Stimulated activated CD8-positive, alpha-beta memory T cell treated with anti-CD3 and anti-CD28 coated beads, Interleukin-4, amount 100 ng/mL, for 48 hours (primary cell): ENCODE results near the gene HIP1.
"Not testable (repeated sequence)": the region's sequence is repeated elsewhere in the genome, so short reads cannot be mapped to it uniquely, and the experiment has no call there.

Experiments used
- DNase-seq: peaks from one replicate; pipeline ENCODE4 v3.0.0-alpha.2; 2020

HIP1 gene

DNA sequence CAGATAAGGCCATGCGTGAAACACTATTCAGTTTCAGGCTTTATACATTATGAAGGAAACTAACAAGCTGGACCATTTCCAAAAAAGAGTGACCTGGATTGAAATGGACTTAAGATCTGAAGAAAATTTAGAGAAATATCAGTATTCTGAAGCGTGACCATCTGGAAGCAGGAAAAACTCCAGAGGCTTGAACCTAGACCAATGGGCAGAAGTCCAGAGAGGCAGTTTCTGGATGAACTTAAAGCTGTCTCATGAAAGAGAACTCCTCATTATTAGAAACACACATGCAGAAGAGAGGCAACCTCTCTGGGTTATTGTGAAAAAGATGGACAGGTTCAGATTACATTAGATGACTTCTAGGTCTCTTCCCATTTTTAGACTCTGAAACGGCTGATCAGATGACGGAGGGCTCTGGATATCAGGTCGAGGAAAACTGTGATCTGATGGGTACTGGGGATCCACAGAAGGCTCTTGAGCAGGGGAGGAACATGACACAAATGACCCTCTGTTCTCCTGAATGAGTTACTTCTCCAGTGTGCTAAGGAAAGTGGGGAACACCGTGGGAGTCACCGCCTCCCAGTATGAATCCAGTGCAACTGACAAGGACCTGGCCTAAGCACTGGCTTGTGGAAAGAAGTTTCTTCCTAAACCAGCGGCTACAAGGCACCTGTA lies 130.2 kb downstream of the HIP1 start:
- no peak for DNase-seq

GRCh38 chr7:75604408-75604807 lies 134.3 kb downstream of the HIP1 start:
- no peak for DNase-seq

GRCh38 chr7:75602831-75603230 lies 135.9 kb downstream of the HIP1 start:
- not testable (repeated sequence) for DNase-seq

DNA sequence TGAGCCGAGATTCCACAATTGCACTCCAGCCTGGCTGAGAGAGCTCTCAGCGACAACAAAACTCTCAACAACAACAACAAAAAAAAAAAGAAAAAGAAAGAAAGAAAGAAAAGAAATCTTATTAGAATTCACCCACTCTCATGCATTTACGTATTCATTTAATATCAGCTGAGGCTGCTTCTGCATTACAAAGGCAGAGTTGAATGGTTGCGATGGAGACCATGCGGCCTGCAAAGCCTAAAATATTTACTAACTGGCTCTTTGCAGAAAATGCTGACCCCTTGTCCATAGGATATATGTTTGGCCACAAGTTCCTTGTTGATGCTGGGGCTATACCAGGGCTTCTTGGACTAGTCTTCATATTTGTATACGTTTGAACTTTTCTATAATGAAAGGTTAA lies 137.2 kb downstream of the HIP1 start:
- DNase-seq, result no peak

DNA sequence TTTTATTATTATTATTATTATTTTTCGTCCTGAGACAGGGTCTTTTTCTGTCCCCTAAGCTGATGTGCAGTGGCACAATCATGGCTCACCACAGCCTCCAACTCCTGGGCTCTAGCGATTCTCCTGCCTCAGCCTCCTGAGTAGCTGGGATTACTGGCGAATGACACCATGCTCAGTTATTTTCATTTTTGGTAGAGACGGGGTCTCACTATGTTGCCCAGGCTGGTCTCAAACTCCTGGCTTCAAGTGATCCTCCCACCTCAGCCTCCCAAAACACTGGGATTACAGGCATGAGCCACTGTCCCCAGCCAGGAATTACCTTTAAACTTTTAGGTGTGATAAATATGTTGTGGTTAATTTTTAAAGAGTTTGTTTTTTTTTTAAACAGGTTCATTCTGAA lies 138.0 kb downstream of the HIP1 start:
- not testable (repeated sequence) for DNase-seq

DNA sequence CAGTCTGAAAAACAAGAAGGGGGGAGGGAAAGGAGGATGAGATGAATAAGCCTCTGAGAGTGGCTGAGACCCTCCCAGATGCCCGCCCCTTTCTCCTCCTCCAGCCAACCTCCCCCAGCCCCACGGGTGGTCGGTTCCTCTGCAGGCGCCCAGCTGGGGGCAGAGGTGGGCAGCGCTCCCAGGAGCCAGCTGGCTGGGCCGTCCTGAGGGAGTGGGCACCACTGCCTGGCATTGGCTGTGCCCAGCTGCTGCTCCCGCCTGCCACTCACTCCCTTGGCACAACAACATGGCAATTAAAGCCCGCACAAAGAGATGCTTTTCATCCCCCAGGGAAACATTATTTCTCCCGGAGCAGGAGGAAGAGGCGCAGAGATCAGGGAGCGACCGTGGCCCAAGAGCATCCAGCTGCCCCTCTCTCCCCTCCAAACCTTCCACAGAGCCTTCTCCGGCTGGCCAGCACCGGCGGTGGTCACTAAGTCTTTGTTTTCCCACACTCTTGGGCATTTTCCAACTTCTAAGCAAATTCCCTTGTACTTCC lies 139.4 kb downstream of the HIP1 start:
- no peak for DNase-seq

DNA sequence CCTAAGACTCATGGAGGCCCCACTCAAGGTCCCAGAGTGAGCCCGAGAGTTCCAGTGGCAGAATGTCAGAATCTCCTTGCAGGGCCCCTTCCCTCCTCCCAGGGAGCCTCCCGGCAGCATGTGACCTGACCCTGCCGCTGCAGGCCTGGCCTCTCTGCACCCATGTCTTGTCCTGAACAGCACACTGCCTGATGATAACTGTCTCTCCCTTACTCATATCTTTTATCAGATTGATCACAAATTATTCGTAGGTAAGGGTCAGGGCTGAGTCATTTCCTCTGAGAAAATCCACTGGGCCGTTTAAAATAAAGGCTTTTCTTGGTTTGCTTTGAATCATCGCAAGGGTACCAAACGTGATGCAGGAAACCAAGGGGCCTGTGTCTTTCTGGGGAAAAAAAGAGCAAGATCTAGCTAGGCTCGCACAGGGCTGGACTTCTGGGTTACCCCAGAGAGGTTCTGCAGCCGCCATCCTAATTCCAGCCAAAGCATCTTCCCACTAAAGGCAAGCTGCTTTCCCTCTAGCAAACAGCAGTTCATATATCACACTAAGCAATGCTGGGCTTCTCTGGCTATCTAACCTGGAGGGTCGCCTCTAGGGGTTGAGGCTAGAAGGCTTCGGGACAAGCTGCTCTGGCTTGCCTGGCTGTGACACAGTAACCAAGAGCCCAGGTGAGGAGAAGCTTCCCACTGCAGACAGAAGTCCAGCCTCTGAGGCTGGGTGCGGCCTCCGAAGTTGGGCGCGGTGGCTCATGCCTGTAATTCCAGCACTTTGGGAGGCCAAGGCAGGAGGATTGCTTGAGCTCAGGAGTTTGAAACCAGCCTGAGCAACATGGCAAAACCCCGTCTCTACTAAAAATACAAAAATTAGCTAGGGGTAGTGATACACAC lies 141.8 kb downstream of the HIP1 start:
- DNase-seq, result peak; percentile 48

DNA sequence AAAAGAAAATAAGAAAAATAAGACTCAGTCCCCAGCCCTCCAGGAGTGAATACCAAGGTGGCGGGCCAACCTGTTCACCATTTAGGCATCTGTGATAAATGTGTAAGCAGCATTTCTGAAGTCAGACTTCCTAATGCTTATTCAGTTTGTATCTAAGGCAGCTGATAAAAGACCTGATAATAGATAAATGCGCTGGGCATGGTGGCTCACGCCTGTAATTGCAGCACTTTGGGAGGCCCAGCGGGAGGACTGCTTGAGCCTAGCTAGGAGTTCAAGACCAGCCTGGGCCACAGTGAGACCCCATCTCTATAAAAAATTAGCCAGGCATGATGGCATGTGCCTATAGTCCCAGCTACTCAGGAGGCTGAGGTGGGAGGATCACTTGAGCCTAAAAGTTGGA lies 143.0 kb downstream of the HIP1 start:
- DNase-seq, result no peak

DNA sequence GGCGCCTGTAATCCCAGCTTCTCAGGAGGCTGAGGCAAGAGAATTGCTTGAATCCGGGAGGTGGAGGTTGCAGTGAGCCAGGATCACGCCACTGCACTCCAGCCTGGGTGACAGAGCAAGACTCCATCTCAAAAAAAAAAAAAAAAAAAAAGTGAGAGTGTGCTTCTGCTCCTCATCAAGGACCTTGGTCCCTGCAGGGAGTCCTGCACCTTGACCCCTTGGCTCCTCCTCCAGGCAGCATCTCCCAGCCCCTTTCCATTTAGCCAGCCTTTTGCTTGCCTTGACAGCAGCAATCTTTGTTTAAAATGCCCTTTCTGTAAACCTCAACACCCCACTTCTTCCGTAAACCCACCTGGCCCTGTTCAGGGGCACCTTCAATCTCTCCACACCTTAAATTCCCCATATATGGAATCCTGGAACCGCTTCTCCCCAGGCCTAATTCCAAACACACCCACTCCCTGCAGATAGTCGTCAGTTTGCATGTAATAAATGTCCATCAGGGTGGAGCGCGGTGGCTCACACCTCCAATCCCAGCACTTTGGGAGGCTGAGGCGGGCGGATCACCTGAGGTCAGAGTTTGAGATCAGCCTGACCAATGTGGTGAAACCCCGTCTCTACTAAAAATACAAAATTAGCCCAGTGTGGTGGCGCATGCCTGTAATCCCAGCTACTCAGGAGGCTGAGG lies 145.1 kb downstream of the HIP1 start:
- DNase-seq, result not testable (repeated sequence)

GRCh38 chr7:75591467-75592255 lies 147.1 kb downstream of the HIP1 start:
- DNase-seq, result no peak

DNA sequence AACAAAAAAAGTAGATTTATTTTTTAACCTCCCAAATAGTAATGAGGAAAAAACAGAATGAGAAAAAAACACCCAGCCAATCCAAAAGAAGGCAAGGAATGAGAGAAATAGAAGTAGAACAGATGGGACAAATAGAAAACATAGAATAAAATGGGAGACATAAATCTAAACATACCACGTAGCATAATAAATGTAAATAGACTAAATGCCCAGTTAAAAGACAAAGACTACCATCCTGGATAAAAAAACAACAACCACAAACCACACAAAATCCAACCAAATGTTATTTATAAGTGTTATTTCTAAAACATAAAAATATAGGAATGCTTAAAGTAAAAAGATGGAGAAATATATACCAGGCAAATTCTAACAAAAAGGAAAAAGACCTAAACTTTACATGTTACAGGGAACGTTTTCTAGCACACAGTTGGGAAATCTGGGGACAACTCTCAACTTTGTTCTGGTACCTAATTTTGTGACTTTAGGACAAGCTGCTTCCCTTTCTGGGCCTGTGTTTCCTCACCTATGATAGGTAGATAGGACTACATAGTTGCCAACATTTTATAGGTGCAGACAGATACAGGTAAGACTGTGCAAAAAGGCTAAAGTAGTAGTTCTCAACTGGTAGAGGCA lies 148.3 kb downstream of the HIP1 start:
- no peak for DNase-seq

DNA sequence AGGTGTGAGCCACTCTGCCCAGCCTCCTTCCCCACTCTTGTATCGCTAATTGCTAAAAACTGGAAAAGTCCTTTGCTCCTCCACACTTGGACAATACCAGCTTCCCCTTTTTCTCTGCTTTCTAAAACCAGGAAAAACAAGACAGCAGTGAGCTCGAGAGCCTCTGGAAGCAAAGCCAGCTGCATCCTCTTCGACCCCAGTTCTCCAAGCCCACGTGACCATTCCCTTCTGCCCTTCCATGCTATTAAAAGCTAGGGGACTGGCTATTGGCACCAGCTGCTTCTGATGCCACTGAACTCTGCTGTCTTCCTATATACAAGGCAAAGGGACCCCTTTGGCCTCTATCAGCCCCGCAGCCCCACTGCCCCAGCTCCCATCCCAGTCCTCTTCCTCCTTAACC lies 154.4 kb downstream of the HIP1 start:
- DNase-seq, result no peak

DNA sequence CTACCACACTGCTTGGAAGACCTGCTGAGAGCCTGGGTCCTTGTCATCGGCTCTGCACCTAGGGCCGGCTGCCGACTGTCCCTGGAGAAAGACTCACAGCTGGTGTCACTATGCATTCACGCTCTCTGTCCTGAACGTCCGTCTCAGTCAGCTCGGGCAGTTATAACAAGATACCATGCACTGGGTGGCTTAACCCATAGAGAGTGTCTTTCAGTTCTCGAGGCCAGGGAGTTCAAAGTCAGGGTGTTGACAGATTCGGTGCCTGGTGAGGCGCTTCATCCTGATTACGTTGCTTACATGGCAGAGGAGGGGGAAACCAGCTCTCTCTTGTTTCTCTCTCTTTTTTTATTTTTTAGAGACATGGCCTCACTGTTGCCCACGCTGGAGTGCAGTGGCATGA lies 155.5 kb downstream of the HIP1 start:
- no peak for DNase-seq

DNA sequence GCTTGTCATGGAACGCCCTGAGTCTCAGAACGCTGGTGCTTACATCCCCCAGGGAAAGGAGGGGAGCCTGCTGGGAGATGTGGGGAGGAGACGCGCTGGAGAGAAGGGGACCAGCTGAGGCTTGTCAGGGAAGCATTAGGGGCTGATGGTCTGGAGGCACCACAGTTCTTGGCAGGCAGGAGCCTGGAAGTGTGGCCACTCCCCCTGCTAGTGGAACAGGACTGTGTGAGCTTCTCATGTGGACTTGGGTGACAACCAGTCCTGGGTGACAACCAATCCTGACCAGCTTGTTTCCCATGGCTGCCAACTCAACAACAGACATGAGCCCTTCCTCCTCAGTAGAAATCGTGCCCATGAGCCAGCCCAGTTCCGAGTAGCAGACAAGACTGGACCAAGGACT lies 158.8 kb downstream of the HIP1 start:
- DNase-seq, result no peak

DNA sequence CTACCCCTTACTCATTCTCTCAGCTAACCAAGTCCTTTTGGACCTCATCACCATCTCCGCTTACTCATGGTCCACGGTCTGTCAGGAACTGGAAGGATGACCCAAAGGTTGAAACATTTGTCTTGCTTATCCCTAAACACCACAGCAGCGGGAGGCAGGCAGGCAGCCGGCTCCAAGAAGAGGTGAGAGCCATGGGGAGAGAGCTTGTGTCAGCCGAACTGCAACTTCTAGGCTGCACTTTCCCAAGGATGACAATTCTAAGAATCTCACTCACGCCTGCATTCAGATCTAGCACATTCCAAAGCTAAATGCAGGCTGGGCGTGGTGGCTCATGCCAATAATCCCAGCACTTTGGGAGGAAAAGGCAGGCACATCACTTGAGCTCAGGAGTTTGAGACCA lies 160.7 kb downstream of the HIP1 start:
- no peak for DNase-seq

DNA sequence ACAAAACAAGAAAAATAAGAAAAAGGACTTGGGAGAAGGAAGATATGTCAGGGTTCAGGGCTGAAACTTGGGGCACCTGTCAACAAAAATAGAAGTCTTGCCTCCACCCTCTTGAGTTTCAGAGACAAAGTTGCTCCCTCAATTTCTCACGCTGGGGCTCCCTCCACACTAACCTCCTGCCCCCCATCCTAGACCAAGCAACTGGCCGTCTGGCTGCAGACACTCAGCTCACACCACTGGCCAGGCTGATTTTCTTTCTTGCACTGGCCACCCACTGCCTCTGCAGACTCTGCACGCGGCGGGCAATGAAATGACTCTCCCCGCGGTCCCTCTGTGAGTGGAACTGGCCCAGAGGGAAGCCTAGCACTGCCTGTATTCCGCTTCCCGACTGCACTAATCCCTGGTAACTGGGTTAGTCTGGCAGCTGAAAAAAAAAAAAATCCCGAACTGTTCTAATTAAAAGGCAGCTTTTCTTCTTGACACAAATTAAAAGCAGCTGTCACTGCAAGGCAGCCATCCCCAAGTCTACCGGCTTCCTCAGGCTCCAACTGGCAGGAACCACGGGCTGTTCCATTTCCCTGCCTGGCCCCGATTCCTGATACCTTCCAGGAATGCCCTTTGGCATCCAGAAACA lies 163.1 kb downstream of the HIP1 start:
- DNase-seq, result no peak

GRCh38 chr7:75573477-75574019 lies 165.2 kb downstream of the HIP1 start:
- no peak for DNase-seq

- DNase-seq, result no peak
These were observed 165.9 kb downstream of the HIP1 start for GRCh38 chr7:75572814-75573213.

- no peak for DNase-seq
These were observed 166.3 kb downstream of the HIP1 start for GRCh38 chr7:75572396-75572795.

GRCh38 chr7:75571209-75571608 lies 167.5 kb downstream of the HIP1 start:
- DNase-seq, result no peak

DNA sequence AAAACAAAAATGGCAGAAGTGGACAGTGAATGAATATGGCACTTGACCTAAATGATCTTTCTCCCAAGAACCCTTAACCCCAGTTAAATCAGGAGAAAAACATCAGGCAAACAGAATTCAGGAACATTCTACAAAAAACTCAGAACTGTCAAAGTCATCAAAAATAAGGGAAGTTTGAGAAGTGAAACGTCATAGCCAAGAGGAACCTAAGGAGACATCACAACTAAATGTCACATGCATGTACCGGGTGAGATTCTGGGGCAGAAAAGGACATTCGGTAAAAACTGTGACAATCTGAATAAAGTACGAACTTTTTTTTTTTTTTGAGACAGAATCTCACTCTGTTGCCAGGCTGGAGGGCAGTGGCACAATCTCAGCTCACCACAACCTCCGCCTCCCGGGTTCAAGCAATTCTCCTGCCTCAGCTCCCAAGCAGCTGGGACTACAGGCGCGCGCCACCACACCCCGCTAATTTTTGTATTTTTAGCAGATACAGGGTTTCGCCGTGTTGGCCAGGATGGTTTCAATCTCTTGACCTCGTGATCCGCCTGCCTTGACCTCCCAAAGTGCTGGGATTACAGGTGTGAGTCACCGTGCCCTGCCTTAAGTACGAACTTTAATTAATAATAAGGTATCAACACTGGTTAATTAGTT lies 169.0 kb downstream of the HIP1 start:
- not testable (repeated sequence) for DNase-seq
